NCI-H1105 (cell line): ENCODE measurements around the gene TASP1.
"Not testable (repeated sequence)": the region's sequence is repeated elsewhere in the genome, so short reads cannot be mapped to it uniquely, and the experiment has no call there.

ENCODE experiments used
- DNase-seq: peaks from one replicate; lab custom pipeline; 2025; lab: John Stamatoyannopoulos, UW

The TASP1 gene

DNA sequence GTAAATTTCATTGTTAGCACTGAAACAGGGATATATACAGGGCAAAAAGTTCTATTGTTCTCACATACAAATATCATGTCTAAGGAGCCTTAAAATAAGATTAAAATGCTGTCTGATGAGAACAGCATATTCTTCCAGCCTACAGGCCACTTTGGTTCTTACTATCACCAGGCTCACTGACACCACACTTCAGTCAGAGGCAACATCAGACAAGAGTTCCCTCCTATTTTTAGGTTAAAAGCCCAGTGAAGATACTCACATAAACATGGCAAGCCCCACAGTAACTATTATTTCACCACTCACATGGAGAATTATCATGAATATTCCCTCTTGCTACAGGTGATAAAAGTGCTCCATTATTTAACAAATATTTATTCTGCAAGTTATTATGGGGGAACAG is 241.9 kb downstream of the TASP1 start:
- no peak for DNase-seq

GRCh38 chr20:13396022-13396421 is 242.7 kb downstream of the TASP1 start:
- no peak for DNase-seq

DNA sequence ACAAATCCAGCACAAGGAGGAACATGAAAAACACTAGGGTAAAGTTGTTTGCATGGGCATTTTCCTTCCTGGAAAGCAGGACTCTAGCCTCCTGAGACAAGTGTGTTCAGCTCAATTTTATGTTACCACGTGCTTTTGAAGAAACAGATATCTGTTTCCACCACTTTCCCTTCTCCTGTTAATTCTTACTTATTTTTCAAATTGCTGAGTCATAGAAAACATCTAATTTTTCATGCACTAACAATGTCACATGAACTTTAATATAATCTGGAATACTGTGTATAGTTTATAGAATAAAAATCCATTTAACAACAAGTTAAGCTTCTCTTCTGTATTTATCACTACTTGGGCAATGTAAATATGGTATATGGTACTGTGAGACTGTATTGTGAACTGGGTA is 243.5 kb downstream of the TASP1 start:
- no peak for DNase-seq

- no peak for DNase-seq
Measured at GRCh38 chr20:13392391-13392790, 246.3 kb downstream of the TASP1 start.

- DNase-seq = no peak
Measured at GRCh38 chr20:13389115-13389514, 249.6 kb downstream of the TASP1 start.

DNA sequence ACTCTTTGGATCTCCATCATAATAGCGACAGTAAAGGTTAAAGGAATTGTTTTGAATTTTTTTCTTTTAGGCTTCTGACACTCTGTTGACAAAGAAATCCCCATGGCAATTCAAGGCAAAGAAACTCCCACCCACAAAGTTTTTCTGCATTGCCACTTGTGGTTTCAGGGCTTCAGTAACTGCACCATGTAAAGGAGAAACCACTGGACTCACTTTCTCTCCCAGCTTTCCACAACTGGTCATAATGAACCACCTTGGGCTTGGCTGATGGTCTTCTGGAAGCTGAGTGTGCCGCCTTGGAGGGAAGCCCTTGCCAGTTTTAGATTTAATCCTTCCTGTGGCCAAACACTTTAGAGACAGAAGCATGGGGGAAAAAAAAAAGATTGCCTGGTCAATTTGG is 254.6 kb downstream of the TASP1 start:
- no peak for DNase-seq

GRCh38 chr20:13382786-13383185 is 255.9 kb downstream of the TASP1 start:
- no peak for DNase-seq

DNA sequence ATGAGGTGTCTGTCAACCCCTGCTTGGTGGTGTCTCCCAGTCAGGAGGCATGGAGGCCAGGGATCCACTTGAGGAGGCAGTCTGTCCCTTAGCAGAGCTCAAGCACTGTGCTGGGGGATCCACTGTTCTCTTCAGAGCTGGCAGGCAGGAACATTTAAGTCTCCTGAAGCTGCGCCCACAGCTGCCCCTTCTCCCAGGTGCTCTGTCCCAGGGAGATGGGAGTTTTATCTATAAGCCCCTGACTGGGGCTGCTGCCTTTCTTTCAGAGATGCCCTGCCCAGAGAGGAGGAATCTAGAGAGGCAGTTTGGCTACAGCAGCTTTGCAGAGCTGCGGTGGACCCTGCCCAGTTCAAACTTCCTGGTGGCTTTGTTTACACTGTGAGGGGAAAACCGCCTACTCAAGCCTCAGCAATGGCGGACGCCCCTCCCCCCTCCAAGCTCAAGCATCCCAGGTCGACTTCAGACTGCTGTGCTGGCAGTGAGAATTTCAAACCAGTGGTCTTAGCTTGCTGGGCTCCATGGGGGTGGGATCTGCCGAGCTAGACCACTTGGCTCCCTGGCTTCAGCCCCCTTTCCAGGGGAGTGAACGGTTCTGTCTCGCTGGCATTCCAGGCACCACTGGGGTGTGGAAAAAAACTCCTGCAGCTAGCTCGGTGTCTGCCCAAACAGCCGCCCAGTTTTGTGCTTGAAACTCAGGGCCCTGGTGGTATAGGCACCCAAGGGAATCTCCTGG is 258.1 kb downstream of the TASP1 start:
- DNase-seq = not testable (repeated sequence)

DNA sequence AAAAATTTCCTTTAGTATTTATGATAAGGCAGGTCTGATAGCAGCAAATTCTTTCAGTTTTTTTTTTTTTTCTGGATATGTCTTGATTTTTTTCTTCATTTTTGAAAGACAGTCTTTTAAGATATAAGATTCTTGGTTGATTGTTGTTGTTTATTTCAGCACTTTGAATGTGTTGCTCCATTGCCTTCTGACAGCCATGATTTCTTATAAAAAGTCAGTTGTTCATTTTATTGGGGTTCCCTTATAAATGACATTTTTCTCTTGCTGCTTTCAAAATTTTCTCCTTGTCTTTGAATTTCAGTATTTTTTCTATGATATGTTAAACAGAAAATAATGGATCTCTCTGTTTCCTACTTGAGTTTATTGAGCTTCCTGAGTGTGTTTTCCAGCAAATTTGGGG is 265.3 kb downstream of the TASP1 start:
- no peak for DNase-seq

GRCh38 chr20:13364278-13365170 is 274.2 kb downstream of the TASP1 start:
- no peak for DNase-seq

DNA sequence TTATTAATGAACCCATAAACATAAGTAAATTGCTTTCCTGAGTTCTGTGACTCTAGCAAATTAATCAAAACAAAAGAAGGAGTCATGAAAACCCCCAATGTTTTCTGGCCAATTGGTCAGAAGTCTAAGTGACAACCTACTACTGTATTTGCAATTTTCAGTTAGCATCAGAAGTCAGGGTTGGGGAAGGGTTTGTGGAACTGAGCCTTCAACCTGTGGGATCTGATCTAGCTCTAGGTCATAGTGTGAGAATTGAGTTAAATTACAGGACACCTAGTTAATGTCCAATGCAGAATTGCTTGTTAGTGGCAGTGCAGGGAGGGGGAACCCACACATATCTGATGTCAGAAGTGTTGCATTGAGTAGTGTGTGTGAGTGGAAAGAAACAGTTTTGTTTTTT is 275.3 kb downstream of the TASP1 start:
- no peak for DNase-seq

DNA sequence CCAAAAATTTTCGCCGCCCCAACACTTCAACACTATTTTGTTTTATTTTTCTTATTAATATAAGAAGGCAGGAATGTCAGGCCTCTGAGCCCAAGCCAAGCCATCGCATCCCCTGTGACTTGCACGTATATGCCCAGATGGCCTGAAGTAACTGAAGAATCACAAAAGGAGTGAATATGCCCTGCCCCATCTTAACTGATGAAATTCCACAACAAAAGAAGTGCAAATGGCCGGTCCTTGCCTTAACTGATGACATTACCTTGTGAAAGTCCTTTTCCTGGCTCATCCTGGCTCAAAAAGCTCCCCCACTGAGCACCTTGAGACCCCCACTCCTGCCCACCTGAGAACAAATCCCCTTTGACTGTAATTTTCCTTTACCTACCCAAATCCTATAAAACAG is 276.6 kb downstream of the TASP1 start:
- DNase-seq = not testable (repeated sequence)

DNA sequence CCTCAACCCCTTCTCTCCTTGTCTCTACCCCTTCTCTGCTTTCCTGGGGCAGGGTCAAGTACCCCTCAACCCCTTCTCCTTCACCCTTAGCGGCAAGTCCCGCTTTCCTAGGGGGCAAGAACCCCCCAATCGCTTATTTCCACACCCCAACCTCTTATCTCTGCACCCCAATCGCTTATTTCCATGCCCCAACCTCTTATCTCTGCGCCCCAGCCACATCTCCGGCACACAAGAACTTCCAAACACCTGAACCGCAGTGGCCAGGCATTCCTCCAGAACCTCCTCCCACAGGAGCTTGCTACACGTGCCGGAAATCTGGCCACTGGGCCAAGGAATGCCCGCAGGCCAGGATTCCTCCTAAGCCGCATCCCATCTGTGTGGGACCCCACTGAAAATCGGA is 279.8 kb downstream of the TASP1 start:
- DNase-seq = not testable (repeated sequence)

DNA sequence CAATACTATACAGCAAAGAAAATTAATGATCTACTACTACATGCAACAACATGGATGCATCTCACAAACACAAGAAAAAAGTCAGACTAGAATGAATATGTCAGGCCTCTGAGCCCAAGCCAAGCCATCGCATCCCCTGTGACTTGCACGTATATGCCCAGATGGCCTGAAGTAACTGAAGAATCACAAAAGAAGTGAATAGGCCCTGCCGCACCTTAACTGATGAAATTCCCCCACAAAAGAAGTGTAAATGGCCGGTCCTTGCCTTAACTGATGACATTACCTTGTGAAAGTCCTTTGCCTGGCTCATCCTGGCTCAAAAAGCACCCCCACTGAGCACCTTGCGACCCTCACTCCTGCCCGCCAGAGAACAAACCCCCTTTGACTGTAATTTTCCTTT is 280.9 kb downstream of the TASP1 start:
- not testable (repeated sequence) for DNase-seq

DNA sequence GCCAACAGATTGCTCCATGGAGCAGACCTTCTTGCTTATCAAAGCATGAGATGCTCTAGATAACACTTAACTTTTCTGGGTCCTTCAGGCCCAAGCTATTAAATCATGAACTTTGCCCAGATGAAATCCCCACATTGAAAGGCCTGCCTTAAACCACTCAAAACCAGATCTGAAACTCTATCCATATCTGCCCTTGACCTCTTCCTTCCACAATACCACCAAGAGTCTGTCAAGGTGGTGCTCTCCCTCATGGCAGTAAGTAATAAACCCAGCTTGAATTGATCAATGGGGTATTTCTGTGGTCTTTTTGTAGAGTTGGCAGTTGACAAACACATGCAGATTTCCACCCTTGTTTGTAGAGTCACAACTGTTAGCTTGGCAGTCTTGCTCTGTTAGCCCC is 282.1 kb downstream of the TASP1 start:
- no peak for DNase-seq

GRCh38 chr20:13355941-13356486 is 282.7 kb downstream of the TASP1 start:
- DNase-seq = no peak

DNA sequence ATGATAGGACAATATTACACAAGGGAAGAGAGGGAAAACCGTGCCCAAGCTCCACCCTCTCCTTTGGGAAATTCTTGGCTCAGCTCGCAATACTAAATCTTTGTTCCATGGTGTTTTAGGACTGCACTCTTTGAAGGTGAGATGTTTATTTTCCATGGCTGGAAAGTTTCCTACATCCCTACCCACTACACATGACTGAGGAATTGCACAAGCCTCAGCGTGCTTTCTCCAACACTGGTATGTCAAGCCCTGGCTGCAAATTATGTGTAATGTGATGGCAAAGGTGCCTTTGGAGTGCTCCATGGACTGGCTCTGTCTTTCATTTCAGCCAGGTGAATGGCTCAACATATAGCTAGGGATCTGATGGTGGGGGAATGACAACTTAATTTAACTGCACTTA is 283.3 kb downstream of the TASP1 start:
- no peak for DNase-seq

- no peak for DNase-seq
Measured at GRCh38 chr20:13353261-13353945, 285.3 kb downstream of the TASP1 start.

DNA sequence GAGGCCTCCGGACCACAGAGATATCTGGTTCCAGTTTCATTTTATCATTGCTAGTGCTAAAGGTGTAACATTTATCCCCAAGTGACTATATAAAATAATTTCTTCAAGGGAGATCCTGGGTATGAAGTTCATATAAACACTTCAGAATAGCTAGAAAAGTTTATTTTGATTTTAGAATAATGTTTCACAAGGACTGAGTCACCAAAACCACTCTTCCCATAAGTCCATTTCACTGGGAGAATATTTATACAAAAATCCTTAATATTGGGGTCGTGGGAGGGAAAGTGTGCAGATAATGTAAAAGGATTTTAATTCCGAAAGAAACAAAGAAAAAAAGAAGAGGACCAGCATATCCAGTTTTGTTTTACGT is 289.5 kb downstream of the TASP1 start:
- DNase-seq = no peak

DNA sequence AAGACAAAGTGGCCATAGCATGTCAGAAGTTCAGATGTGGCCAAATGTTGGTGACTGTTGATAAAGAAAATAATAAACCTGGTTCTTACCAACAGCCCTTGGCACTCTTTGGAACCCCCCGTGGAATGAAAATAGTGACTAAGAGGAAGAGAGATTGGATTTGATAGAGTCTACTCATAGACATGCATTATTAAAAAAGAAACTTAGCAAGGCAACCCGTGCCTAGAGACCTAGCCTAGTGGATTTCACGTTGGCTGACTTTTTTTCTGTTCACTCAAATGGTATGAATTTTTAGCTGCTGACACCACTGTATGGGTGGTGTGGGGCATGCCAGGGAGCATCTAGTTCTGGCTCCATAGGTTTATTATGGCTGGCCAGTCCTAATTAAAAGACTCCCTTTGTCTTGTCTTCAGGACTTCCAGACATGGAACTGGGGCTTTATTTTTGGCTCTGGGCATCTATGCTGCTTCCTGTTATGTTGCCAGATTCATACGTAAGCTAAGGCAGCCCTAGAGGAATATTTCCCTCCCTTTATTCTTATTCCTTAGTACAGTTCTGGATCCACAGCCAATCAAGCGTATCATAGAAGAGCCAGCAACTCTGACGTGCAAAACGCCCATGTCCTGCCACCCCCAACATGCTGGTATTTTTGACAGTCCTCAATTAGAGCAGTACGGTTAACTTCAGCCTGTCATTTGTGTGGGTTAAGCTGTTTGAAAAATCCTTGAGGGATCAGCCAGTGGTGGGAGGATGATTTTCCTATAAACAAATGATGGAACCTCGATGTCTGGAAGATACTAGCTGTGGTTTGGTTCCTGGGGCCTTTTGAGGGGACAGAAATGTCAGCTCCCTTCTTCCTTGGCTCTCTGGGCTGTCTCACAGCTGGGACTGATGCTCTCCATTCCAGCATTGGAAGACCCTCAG is 290.2 kb downstream of the TASP1 start:
- DNase-seq = no peak

DNA sequence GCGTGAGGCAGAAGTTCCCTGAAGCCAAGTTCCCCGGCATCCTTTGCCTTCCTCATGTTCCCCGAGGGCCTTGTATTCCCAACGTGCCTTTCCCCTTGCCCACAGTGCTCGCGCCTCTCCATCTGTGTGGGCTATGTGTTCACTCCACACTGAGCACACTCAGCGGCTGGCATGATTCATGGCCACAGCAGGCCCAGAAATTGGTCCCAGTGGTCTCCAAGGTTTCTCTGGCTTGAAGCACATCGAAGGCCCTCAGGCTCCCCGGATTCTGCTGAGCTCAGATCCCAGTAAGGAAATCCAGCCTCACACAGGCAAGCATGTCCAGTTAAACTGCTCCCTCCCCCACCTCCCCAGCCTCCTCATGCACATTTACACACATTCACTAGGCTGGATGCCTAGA is 294.1 kb downstream of the TASP1 start:
- DNase-seq = no peak
